PC-3 (cell line): Measurements from ENCODE around the gene DHDH. TPM values are rescaled to one million over a fixed set of nuclear protein-coding genes. Genes with fewer than 3 reads are reported as not detected.

Experiments
- ATAC-seq: fragments of 200-7000 bp; cut with Tn5 transposase; 2 replicates; pipeline ENCODE4 v1.9.1; 2020; ENCODE audit warnings: mild to moderate bottlenecking, moderate library complexity
- BruUV-seq: library from RNA; stranded (reverse); fragments of 400-500 nt; replicated peaks from 2 replicates; lab custom pipeline; 2021; lab: Mats Ljungman, UMichigan
- CTCF ChIA-PET: fragments of 300-600 bp; sonication (Branson Sonifier 250); formaldehyde crosslinking; loops from one replicate; lab custom pipeline; 2022; ENCODE audit warnings: antibody characterized with exemption; lab: Charles Lee
- POLR2A ChIA-PET: fragments of 300-600 bp; sonication (Branson Sonifier 250); formaldehyde crosslinking; loops from one replicate; lab custom pipeline; 2022; ENCODE audit warnings: antibody characterized with exemption; ENCODE audit not compliant: unreplicated experiment; lab: Charles Lee
- DNase-seq: peaks from one replicate; pipeline ENCODE4 v3.0.0-alpha.2; 2015
- H2AFZ ChIP-seq: fragments of 300-600 bp; sonication (generic); 2 replicates; pipeline ENCODE4 v1.6.0; 2016; ENCODE audit warnings: antibody characterized with exemption, low read length
- H3F3A ChIP-seq: fragments of 300-600 bp; sonication (generic); one replicate; pipeline ENCODE4 v1.6.0; 2017; ENCODE audit warnings: antibody characterized with exemption, low read length, control low read depth, mild to moderate bottlenecking; ENCODE audit not compliant: unreplicated experiment
- H3K27ac ChIP-seq: fragments of 300-600 bp; sonication (generic); 2 replicates; pipeline ENCODE4 v1.5.1; 2016; ENCODE audit warnings: mild to moderate bottlenecking, low read length
- H3K27me3 ChIP-seq: fragments of 300-600 bp; sonication (generic); 2 replicates; pipeline ENCODE4 v1.6.1; 2016; ENCODE audit warnings: low read length, mixed read lengths
- H3K36me3 ChIP-seq: fragments of 300-600 bp; sonication (generic); 2 replicates; pipeline ENCODE4 v1.6.1; 2016; ENCODE audit warnings: low read depth, mixed run types, low read length, mixed read lengths
- H3K4me1 ChIP-seq: fragments of 300-600 bp; sonication (generic); 2 replicates; pipeline ENCODE4 v1.5.1; 2016; ENCODE audit warnings: low read length; ENCODE audit not compliant: insufficient read depth
- H3K4me2 ChIP-seq: fragments of 300-600 bp; sonication (generic); 2 replicates; pipeline ENCODE4 v1.6.0; 2016; ENCODE audit warnings: low read length
- H3K4me3 ChIP-seq: fragments of 300-600 bp; sonication (generic); 2 replicates; pipeline ENCODE4 v1.5.1; 2016; ENCODE audit warnings: mild to moderate bottlenecking, low read length, mixed read lengths
- H3K79me2 ChIP-seq: fragments of 300-600 bp; sonication (generic); 2 replicates; pipeline ENCODE4 v1.6.1; 2017; ENCODE audit warnings: low read length, mixed read lengths
- H3K9ac ChIP-seq: fragments of 300-600 bp; sonication (generic); 2 replicates; pipeline ENCODE4 v1.6.0; 2016; ENCODE audit warnings: mild to moderate bottlenecking, low read length
- H3K9me2 ChIP-seq: fragments of 300-600 bp; sonication (generic); replicated peaks from 2 replicates; pipeline ENCODE4 v1.6.1; 2016; ENCODE audit warnings: mixed run types, low read length, mixed read lengths
- H3K9me3 ChIP-seq: fragments of 300-600 bp; sonication (generic); 2 replicates; pipeline ENCODE4 v1.6.1; 2016; ENCODE audit warnings: low read length, mixed read lengths
- H4K20me1 ChIP-seq: fragments of 300-600 bp; sonication (generic); 2 replicates; pipeline ENCODE4 v1.6.1; 2016; ENCODE audit warnings: low read length, mixed read lengths
- CTCF ChIP-seq: fragments of 300-600 bp; sonication (generic); conservative IDR thresholded peaks from 2 replicates; pipeline ENCODE4 v1.5.1; 2017; ENCODE audit warnings: antibody characterized with exemption, low read depth, mild to moderate bottlenecking, low read length
- EZH2 ChIP-seq: fragments of 300-600 bp; sonication (generic); IDR thresholded peaks from one replicate; pipeline ENCODE4 v1.6.1; 2017; ENCODE audit warnings: antibody characterized with exemption, mild to moderate bottlenecking, low read length; ENCODE audit not compliant: unreplicated experiment
- EZH2phosphoT487 ChIP-seq: fragments of 300-600 bp; sonication (generic); IDR thresholded peaks from 2 replicates; pipeline ENCODE4 v1.6.1; 2018; ENCODE audit warnings: mild to moderate bottlenecking, antibody characterized with exemption, low read length, borderline replicate concordance
- intact Hi-C: fragments of 100-400 bp; cut with micrococcal nuclease; formaldehyde crosslinking; loops from 2 replicates; pipeline ENCODE4 v1.9.0; 2023
- total RNA-seq: library from RNA; depleted of rRNA; stranded (reverse); fragments of >200 nt; gene quantifications from 2 replicates; pipeline ENCODE4 v1.2.3, GENCODE V29; 2014

Gene DHDH
- total RNA-seq, 1 experiment from 2014 or later: 1.8 TPM

- H3K4me1 ChIP-seq: peaks cover 5% of the 10 kb centered on the region
- no peaks in the 10 kb centered on the region for H4K20me1 ChIP-seq
- no peak overlapping the region for H3K4me3 ChIP-seq
- no peak overlapping the region for H3K9ac ChIP-seq
- no peak for DNase-seq
- no peaks in the 10 kb centered on the region for H3K36me3 ChIP-seq
- no peak overlapping the region for H3K27ac ChIP-seq
- no peak overlapping the region for H2AFZ ChIP-seq
- ChIA-PET CTCF (no interaction called here), POLR2A (no interaction called here)
- no TSS peak for BruUV-seq
- H3K9me3 ChIP-seq: no peaks in the 10 kb centered on the region
- TF ChIP-seq CTCF (no peak), EZH2 (no peak), EZH2phosphoT487 (no peak)
- H3K4me2 ChIP-seq: no peak overlapping the region
- H3F3A ChIP-seq: no peaks in the 10 kb centered on the region
- ATAC-seq: no peak
- H3K79me2 ChIP-seq: no peaks in the 10 kb centered on the region
- H3K9me2 ChIP-seq: no peaks in the 10 kb centered on the region
- intact Hi-C loops: no loop called here
- H3K27me3 ChIP-seq: no peaks in the 10 kb centered on the region
These were observed 1.3 kb downstream of the DHDH start for GRCh38 chr19:48934837-48935236.

GRCh38 chr19:48935864-48936263 is 2.4 kb downstream of the DHDH start:
- CTCF ChIA-PET: no interaction called here
- no peaks in the 10 kb centered on the region for H4K20me1 ChIP-seq
- no peak for TF ChIP-seq EZH2
- no peak for TF ChIP-seq CTCF
- TF ChIP-seq EZH2phosphoT487: no peak
- H2AFZ ChIP-seq: no peak overlapping the region
- H3K36me3 ChIP-seq: no peaks in the 10 kb centered on the region
- no peaks in the 10 kb centered on the region for H3K9me2 ChIP-seq
- peaks cover 5% of the 10 kb centered on the region for H3K4me1 ChIP-seq
- H3K9ac ChIP-seq: no peak overlapping the region
- no peaks in the 10 kb centered on the region for H3F3A ChIP-seq
- POLR2A ChIA-PET: no interaction called here
- H3K79me2 ChIP-seq: no peaks in the 10 kb centered on the region
- no peaks in the 10 kb centered on the region for H3K27me3 ChIP-seq
- ATAC-seq (no peak), DNase-seq (no peak)
- BruUV-seq: no TSS peak
- H3K9me3 ChIP-seq: no peaks in the 10 kb centered on the region
- H3K4me3 ChIP-seq: no peak overlapping the region
- intact Hi-C loops: no loop called here
- H3K27ac ChIP-seq: no peak overlapping the region
- H3K4me2 ChIP-seq: no peak overlapping the region

DNA sequence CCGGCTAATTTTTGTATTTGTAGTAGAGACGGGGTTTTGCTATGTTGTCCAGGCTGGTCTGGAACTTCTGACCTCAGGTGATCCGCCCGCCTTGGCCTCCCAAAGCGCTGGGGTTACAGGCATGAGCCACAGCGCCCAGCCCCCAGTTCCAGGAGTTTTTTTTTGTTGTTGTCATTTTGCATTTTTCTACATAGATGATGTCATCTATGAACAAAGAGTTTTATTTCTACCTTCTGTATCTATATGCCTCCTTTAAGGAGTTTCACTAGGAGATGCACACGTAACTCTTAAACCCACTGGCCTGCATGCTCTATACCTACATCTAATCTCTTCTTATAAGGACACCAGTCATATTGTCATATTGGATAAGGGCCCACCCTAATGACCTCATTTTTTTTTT is 4.8 kb downstream of the DHDH start:
- Histone ChIP-seq H3F3A (no peaks in the 10 kb centered on the region), H3K9me2 (no peaks in the 10 kb centered on the region), H4K20me1 (no peaks in the 10 kb centered on the region), H3K4me2 (no peak overlapping the region), H3K4me3 (no peak overlapping the region), H3K9me3 (no peaks in the 10 kb centered on the region), H3K79me2 (no peaks in the 10 kb centered on the region), H3K9ac (no peak overlapping the region), H3K27me3 (no peaks in the 10 kb centered on the region), H3K27ac (no peak overlapping the region), H2AFZ (no peak overlapping the region), H3K4me1 (no peaks in the 10 kb centered on the region), H3K36me3 (no peaks in the 10 kb centered on the region)
- ChIA-PET POLR2A (no interaction called here), CTCF (no interaction called here)
- intact Hi-C loops: no loop called here
- no peak for DNase-seq
- no peak for ATAC-seq
- BruUV-seq: no TSS peak
- TF ChIP-seq EZH2phosphoT487: no peak
- no peak for TF ChIP-seq CTCF
- TF ChIP-seq EZH2: no peak
